Germinal center (tissue), 1 donor: ENCODE data around the gene SLC9A5.

Source experiments
- DNase-seq: peaks from one replicate; pipeline ENCODE4 v3.0.0; 2012; ENCODE audit warnings: mixed read lengths, low spot score

The SLC9A5 gene

GRCh38 chr16:67311607-67312488, 63.1 kb downstream of the SLC9A5 start:
- no peak for DNase-seq

GRCh38 chr16:67312719-67313118, 63.9 kb downstream of the SLC9A5 start:
- no peak for DNase-seq

GRCh38 chr16:67317853-67318252, 69.1 kb downstream of the SLC9A5 start:
- DNase-seq, result no peak
